ENCODE data around the gene PTDSS2. TPM values are rescaled to one million over a fixed set of nuclear protein-coding genes. Genes with fewer than 3 reads are reported as not detected.

Gene PTDSS2
- total and polyA plus RNA-seq, 4 donors = 5.1 to 15.6 (median 10.2) TPM

GRCh38 chr11:454043-454442, 4.0 kb downstream of the PTDSS2 start:
- Histone ChIP-seq H3K9ac (ENCODE audit: low read depth in 1 of 2, low read length in 2 of 2) (no peak overlapping the region), H3K27ac (ENCODE audit: low read depth in 1 of 2, low read length in 2 of 2) (no peak overlapping the region), H3K27me3 (ENCODE audit: control insufficient read depth in 4 of 4, insufficient read depth in 4 of 4, low read length in 3 of 4) (no peaks in the 10 kb centered on the region), H3K9me3 (ENCODE audit: control insufficient read depth in 4 of 4, low read length in 3 of 4) (no peaks in the 10 kb centered on the region), H3K36me3 (ENCODE audit: control insufficient read depth in 4 of 4, insufficient read depth in 3 of 4, low read depth in 1 of 4, low read length in 3 of 4) (peaks cover 3 to 18% (median 5%) of the 10 kb centered on the region in 4 donors), H3K4me1 (ENCODE audit: control insufficient read depth in 4 of 4, insufficient read depth in 4 of 4, low read length in 3 of 4) (peaks cover 8 to 22% (median 16%) of the 10 kb centered on the region in 4 donors), H3K4me3 (ENCODE audit: low read depth in 1 of 3, low read length in 3 of 3) (no peak overlapping the region)
- 92% methylated on average over 9 of the region's 9 CpGs for WGBS
- no peak for DNase-seq (ENCODE audit: low spot score)
- TF ChIP-seq, protein P1, sequence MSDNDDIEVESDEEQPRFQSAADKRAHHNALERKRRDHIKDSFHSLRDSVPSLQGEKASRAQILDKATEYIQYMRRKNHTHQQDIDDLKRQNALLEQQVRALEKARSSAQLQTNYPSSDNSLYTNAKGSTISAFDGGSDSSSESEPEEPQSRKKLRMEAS (IDR thresholded peaks at IDR 0.05) = no peak
- TF ChIP-seq RAD21 (IDR thresholded peaks at IDR 0.05) = no peak

GRCh38 chr11:454801-455565, 4.9 kb downstream of the PTDSS2 start:
- 84% methylated on average over 14 of the region's 14 CpGs for WGBS
- peaks cover 3 to 23% (median 5%) of the 10 kb centered on the region in 4 donors for H3K36me3 ChIP-seq (ENCODE audit: control insufficient read depth in 4 of 4, insufficient read depth in 3 of 4, low read depth in 1 of 4, low read length in 3 of 4)

More at GRCh38 chr11:454801-455565, 4.9 kb downstream of the PTDSS2 start:
- Histone ChIP-seq H3K27ac (ENCODE audit: low read depth in 1 of 2, low read length in 2 of 2) (no peak overlapping the region), H3K4me3 (ENCODE audit: low read depth in 1 of 3, low read length in 3 of 3) (no peak overlapping the region), H3K27me3 (ENCODE audit: control insufficient read depth in 4 of 4, insufficient read depth in 4 of 4, low read length in 3 of 4) (no peaks in the 10 kb centered on the region), H3K4me1 (ENCODE audit: control insufficient read depth in 4 of 4, insufficient read depth in 4 of 4, low read length in 3 of 4) (peaks cover 5 to 13% (median 9%) of the 10 kb centered on the region in 4 donors), H3K9me3 (ENCODE audit: control insufficient read depth in 4 of 4, low read length in 3 of 4) (no peaks in the 10 kb centered on the region), H3K9ac (ENCODE audit: low read depth in 1 of 2, low read length in 2 of 2) (no peak overlapping the region)
- no peak for TF ChIP-seq CTCF (IDR thresholded peaks at IDR 0.05; ENCODE audit: low read depth, low read length, missing input control)
- TF ChIP-seq NR2F2 (IDR thresholded peaks at IDR 0.05) = no peak
- TF ChIP-seq HNF4G (IDR thresholded peaks at IDR 0.05) = no peak
- TF ChIP-seq FOXA1 (IDR thresholded peaks at IDR 0.05) = no peak
- no peak for TF ChIP-seq SP1 (IDR thresholded peaks at IDR 0.05)
- no peak for TF ChIP-seq JUND (IDR thresholded peaks at IDR 0.05)
- no peak for TF ChIP-seq TAF1 (conservative IDR thresholded peaks at IDR 0.05)
- TF ChIP-seq, protein P2, sequence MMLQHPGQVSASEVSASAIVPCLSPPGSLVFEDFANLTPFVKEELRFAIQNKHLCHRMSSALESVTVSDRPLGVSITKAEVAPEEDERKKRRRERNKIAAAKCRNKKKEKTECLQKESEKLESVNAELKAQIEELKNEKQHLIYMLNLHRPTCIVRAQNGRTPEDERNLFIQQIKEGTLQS (IDR thresholded peaks at IDR 0.05) = no peak
- TF ChIP-seq ZBTB33 (IDR thresholded peaks at IDR 0.05) = no peak
- no peak for TF ChIP-seq EGR1 (IDR thresholded peaks at IDR 0.05; ENCODE audit: low read depth in 2 of 2)
- no peak for TF ChIP-seq HNF4A (conservative IDR thresholded peaks at IDR 0.05)
- TF ChIP-seq, protein P1 (IDR thresholded peaks at IDR 0.05) = no peak
- no peak for TF ChIP-seq FOXA2 (IDR thresholded peaks at IDR 0.05)
- no peak for TF ChIP-seq YY1 (IDR thresholded peaks at IDR 0.05)
- no peak for TF ChIP-seq RAD21 (IDR thresholded peaks at IDR 0.05)
- no peak for DNase-seq (ENCODE audit: low spot score)
